GM21528 (cell line): Measurements from ENCODE around the gene CKM.
A peak's percentile ranks its signal among the peaks of the same experiment; 100 is the strongest.

Experiments used
- ATAC-seq: cut with Tn5 transposase; IDR thresholded peaks from one replicate; pipeline ENCODE4 v1.9.1; 2021; ENCODE audit warnings: mild to moderate bottlenecking, moderate library complexity; ENCODE audit not compliant: unreplicated experiment, low FRiP score

Gene CKM

DNA sequence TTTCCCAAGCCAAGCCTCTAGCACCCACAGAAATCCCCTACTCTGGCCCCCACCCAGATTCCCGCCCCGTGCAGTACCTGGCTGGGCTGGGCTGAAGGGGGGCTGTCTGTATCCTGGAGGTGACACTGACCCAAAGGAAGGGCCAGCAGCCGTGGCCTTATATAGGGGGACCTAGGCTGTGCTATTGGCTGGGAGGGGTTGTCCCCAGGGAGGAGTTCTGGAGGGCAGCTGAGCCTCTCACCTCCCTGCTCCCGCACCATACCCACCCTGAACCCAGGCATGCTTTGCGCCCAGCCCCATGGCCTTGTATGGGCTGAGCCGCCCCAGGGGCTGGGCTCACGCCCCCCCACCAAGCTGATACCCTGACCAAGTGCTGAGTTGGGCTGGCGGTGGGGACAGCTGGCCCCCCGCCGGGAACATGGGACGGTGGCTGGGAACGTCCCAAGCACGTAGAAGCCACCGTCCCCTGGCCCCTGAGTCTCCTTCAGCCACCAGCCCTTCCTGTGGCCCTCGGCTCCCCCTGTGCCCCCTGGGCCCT lies at the start of gene CKM:
Gene CKM (minus strand): TSS at position 132 of the 538 bp plus-strand sequence. CDS start 3,162 bp downstream, outside the sequence.
- ATAC-seq = no peak

DNA sequence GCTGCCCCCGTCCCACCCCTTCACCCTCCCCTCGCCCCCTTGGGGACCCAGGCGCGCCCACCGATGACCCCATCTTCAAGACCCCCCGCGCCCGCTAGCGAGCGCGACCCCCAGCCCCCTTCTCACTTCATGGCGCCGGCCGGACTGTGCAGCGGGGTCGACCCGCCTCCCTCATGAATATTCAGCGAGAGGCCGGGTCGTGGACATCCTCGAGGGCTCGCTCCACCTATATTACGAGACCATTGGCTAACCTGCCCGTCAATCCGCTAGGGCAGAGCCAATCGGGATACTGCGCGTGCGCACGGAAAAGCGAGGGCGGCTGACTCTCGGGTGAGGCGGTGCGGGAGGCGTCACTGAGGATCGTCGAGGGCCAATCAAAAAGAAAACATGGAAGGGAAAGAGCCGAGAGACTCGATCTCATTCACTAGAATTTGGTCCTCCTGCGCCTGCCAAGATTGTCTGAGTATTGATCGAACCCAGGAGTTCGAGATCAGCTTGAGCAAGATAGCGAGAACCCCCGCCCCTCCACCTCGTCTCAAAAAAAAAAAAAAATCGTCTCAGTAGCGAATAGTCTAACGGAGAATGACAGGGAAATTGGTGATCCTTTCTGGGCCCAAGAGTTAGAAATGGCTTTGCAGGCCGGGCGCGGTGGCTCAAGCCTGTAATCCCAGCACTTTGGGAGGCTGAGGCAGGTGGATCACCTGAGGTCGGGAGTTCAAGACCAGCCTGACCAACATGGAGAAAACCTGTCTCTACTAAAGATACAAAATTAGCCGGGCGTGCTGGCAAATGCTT lies 47.9 kb upstream of the CKM start, which contains the start of gene ERCC2:
Gene ERCC2 (minus strand): TSS at position 164 of the 795 bp plus-strand sequence. CDS start 33 bp downstream, at position 131.
- peak; percentile 92 for ATAC-seq

DNA sequence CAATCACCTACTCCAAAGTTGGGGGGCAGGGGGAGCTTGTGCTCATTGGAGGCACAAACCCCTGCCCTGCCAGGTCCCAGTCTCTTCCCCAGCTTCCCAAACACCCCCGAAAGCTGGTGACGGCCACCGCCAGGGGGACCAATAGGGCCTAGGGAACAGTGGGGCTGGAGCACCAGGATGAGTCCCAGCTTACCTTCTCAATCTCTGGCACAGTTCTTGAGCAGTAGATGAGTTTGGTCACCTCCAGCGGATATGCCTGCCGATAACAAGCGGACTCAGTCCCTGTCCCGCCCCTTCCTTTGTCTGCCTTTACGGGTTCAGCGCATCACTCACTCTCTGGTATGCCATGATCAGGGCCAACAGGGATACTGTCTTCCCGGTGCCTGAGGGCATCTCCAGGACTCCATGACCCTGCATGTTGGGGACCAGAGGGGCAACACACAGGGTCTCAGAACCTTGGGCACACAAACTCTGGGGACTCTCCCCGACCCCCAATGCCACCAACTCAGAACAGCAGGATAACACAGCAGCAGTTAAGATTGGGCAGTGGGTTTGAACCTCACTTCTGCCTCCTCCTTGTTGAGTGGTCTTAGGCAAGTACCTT lies 46.2 kb upstream of the CKM start:
- no peak for ATAC-seq

DNA sequence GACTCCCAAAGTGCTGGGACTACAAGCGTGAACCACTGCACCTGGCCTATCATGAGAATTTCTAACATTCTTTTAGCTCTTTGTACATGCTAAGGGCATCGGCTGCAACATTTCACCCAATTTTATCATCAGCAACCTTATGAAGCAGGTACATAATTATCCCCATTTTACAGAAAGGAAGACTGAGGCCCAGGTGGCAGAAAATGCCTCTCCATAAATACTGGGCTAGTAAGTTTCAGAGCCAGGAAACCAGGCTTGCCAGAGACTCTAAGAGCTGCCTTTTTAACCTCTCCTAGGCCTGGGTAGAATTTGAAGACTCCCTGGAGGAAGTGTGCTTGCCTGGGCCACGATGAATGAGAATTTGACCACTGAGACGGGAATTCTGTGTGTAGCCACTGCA lies 45.5 kb upstream of the CKM start:
- ATAC-seq = no peak

DNA sequence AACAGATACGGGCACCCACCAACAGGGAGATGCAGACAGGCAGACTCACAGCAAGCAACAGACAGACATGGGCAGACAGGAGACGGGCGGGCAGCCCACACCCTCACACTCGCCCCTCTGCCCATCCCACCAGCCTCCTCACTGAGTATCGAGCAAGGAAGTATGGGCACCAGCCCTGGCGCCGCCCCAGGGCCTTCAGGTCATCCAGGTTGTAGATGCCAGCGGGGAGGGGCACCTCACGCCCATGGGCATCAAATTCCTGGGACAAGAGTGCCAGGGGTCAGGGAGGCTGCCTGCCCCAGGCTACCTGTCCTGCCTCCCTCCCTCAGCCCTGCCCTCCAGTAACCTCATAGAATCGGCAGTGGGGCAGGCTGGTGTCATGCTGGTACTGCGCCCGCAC lies 42.0 kb upstream of the CKM start:
- no peak for ATAC-seq

DNA sequence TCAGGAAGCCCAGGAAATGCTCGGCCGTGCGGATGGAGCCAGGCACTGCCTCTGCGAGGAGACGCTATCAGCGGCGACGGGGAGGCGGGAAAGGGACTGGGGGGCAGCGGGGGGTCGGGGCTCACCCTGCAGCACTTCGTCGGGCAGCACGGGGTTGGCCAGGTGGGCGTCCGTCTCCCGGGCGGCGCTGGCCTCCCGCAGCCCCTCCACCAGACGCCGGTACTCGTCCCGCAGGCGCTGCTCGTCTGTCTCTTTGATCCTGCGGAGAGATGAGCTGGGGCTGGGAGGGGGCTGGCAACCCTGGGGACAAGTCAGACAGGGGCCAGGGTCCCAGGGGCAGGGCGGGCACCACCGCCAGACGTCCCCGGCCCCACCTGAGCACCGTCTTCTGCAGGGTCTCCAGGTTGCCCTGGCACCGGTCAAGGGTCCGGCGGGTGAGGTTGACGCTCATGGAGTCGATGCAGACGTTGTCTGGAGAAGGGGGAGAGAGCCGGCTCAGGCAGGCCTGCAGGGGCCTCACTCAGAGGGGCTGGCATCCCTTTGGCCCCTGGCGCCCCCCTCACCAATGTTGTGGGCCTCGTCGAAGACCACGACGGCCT lies 41.3 kb upstream of the CKM start:
- ATAC-seq = no peak

DNA sequence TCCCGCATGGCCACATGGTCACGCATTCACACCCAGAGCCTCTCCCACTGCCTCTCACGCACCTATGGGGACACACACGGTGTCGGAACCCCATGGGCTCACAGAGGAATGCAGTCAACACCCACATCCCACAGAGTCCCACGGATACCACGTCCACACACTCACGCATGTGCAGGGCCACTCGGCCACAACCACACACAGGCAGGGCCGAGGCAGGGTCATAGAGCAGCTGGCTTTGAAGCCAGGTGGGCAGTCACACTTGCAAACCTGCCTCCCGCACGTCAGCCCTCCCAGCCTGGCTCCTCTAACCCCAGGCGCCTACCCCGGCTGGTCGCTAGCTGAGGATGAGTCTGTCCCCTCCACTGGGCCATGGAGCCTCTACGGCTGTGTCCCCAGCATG lies 39.6 kb upstream of the CKM start:
- ATAC-seq = no peak

DNA sequence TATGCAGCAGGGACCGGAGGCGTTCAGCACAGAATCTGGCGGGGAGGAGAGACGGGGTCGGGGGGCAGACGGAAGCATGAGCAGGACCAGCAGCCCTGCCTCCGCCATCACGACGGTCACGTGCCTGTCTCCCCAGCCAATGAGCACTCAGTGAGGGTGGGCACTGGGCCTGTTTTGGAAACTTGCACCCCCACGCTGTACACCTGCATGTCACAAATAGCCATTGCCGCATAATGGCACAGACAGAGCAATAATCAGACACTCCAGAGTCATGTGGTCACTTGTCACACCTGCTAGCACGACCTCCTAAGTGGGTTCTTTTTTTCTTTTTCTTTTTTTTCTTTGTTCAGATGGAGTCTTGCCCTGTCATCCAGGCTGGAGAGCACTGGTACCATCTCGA lies 38.9 kb upstream of the CKM start:
- no peak for ATAC-seq

DNA sequence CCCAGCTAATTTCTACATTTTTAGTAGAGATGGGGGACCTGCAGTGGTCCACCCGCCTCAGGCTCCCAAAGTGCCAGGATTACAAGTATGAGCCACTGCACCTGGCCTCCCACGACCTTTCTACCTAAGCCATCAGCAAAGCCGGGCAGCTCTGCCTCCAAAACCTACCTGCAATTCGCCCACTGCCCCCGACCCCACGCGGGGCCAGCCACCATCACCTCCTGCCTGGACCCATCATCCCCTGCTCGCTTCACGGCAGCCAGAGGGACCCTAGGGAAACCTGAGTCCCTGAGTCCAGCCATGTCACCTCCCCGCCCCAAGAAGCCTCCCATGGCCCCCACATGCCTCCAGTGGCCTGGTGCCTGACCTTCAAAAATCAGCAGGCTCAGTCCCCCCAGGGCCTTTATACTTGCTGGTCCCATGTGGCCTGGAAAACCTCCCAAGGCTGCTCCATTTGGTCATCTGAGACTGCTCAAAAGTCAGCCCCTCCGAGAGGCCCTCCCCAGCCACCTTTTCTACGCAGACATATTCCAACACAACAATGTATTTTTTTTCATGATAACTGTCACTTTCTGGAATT lies 35.6 kb upstream of the CKM start:
- no peak for ATAC-seq

DNA sequence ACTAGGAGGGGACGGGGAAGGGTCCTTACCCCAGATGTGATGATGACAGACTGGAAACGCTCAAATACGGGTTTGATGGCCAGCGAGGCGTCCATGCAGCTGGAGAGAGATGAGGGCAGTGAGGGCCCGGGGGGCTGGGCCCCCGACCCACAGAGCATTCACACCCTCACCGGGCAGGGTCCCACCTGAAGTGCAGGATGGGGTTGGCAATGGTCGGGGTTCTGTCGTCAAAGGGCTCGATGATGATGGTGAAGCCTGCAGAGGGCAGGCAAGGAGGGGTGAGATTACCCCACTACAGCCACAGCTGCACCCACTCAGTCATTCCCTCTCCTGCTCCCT lies 34.7 kb upstream of the CKM start:
- ATAC-seq = no peak

DNA sequence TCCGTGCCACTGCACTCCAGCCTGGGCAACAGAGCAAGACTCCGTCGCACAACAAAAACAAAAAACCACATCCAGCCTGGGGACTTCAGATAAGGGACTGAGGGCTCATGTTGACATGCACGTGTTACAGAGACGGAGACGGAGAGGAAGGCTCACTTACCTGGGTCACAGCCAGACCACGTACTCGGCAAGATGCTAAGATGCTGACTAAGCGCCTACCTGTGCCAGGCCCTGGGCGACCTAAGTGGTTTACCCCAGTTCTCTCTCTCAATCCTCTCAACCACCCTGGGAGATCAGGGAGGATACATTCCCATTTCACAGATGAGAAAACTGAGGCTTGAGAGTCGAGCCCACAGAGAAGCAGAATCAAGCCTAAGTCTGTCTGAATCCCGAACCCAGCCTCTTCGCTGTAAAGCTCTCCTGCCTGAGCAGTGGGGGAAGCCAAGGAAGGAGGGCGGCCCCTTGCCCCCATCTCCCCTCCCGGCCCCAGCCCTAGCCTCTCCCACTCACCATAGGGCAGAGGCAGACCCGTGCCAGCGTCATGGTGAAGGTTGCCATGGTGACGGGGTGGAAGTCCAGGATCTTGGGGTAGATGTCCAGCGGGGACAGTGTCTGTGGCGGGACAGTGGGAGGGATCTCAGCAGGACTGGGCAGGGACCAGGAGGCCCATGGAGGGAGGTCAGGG lies 34.2 kb upstream of the CKM start:
- ATAC-seq = no peak

DNA sequence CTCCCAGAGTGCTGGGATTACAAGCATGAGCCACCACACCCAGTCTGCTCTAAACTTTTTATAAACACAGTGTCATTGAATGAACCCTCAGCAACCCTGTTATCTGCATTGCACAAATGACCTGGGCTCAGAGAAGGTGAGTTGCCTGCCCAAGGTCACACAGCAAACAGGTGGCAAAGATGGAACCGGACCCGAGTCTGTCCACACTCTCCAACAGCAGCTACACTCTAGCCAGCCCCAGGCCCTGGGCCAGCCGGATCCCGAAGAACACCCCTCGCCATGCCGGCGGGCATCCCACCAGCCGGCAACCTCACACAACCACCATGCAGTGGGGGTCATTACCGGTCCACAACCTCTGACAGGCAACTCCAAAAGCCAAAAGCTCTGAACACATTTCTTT lies 33.2 kb upstream of the CKM start:
- no peak for ATAC-seq

DNA sequence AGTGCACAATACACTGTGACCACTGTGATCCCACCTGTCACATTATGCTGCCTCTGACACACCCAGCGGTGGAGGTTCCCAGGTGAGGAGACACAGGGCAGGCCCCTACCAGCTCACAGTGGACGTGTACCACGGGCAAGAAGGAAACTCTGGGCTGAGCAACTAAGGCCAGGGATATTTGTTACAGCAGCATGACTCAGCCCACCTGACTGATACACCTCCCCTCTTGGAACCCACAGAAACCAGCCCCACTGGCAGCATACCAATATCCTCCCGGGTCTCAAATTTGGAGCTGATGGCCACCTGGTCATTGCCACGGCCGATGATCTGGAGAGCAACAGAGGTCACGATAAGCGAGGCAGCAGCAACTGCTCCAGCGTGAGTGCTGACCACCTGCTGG lies 32.7 kb upstream of the CKM start:
- ATAC-seq = no peak

DNA sequence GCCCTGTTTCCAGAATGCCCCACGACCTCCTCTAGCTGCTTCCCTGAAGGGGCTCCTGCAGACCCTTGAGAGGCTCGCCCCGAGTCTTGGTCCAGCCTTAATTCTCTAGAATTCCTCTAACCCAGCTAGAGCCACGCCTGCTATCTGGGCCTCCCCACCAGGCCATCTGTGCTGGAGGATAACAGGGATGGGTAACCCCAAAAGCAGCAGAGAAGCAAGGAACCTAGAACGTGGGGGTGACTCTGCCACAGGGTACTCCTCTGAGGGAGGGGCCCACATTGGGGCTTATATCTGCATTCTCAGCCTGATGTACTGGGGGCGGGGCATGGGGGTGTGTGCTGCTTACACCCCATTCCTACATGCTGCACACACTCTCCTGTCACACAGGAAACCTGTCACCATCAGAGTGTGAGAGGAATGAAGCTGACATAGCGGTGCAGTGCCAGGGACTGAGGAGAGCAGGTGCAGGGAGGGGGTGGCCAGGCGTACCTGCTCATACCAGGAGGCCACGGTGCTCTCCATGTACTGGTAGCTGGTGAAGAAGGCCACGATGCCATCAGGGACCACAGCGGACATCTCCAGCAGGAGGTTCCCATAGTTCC lies 31.7 kb upstream of the CKM start:
- ATAC-seq = no peak

DNA sequence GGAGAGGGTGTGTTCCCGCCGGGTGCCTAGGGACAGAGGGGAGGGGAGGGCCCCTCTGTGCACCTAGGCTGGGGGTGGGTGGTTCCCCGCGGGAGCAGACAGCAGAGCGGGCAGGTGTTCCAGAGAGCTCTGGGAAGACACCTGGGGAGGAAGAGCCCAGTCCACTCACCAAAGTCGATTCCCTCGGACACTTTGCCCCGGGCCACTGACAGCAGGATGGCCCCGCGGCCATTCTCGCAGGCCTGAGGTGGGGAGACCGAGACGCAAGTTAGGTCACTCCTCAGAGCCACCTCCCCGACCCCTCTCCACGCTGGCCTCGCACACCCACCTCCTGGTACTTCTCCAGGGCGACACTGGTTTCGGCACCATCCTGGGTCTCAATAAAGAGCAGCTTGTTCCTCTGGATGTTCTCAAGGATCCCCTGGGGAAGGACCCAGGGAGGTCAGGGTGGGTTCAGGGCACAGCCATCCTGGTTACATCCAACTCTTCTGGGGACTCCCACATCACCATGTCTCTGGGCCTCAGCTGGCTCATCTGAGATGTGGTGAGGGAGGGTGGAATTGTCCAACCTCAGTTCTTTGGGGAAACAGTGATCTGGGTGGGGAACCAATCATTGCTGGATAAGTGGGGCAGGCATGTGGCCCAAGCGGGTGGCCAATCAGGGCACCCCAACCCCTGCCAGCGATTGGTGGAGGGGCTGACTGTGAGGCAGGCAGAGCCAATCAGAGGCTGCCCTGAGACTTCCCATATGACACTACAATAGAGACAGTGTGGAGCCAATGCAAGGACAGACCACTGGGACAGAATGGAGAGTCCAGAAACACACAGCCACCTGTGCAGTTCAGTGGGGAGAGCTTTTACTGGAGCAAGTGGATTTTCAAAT lies 30.5 kb upstream of the CKM start:
- ATAC-seq = no peak

DNA sequence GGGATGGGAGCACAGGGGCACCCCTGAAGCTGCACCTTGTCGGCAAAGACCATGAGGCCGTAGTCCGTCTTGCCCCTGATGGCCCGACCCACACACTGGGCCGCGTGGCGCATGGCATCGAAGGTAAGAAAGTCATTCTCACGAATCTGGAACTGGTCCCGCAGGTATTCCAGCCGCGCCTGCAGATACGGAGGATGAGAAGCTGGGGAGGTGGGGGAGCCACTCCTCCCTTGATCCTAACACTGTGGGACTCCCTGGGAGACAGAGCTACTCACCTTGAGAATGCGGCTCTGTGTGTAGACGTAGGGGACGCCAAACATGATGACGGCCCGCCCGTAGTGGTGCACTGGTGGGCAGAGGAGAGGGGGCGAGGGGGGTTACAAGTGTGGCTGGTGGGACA lies 29.8 kb upstream of the CKM start:
- no peak for ATAC-seq

DNA sequence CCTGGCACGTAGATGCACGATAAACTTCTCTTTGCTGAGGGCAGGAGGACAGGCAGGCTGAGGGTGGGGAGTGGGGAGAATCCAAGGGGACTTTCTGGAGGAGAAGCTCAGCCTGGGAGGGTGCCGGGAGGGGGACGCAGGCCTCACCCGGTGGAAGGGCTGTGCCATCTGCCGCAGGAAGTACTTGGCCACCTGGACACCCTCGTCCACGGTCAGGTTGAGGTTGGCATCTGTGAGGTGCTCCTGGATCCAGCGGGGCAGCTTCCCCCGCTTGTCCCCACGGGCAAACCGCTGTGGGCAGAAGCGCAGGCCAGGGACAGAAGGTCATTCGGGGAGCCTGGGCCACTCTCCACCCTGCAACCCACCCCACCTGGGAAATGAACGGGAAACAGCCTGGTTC lies 29.4 kb upstream of the CKM start:
- no peak for ATAC-seq

DNA sequence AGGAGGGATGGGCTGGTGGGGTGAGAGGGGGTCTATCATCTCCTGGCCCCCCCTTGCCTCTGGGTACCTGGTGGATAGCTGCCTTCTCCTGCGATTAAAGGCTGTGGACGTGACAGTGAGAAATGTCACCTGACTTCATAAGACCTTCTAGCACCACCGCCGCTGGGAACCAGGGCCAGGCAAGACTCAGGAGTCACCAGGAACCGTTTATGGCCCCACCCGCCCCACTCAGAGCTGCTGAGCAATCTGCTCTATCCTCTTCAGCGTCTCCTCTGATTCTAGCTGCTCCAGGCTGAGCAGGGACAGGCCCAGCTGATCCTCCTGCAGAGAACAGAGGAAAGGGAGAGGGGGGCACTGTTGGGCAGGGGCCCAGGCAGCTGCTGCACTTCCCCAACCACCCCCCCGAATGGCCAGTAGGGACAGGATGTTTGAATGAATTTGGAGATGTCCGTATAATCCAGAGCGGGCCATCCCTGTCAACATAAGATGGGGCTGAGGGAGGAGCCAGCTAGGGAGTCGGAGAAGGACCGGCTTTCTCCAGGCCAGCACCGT lies 28.8 kb upstream of the CKM start:
- ATAC-seq = no peak

DNA sequence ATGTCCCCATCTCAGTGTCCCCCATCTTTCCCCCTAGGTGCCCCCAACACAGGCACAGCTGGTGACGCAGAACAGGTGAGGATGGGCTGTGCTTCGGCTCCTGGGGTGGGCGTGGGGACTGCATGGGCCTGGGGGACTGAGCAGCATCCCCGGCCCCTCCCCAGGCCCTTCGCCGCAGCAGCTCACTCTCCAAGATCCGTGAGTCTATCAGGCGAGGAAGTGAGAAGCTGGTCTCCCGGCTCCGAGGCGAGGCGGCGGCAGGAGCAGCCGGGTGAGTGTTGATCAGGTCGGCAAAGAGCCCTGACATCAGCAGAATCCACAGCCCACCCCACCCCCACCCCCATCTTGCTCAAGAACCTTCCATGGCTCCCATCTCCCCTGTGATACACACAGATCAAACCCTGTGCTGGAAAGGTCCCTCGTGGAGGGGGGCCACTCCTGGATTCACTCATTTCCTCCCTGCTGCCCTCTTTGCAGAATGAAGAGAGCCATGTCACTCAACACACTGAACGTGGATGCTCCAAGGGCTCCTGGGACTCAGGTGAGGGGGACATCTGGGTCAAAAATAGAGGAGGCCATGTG lies 27.9 kb upstream of the CKM start:
- ATAC-seq = no peak
